Trophoblast cell (in vitro differentiated cells and primary cell): ENCODE measurements around the gene RAB11FIP2.

ENCODE experiments used
- DNase-seq, 2 donors: peaks; one replicate each; pipeline ENCODE4 v3.0.0-alpha.2; 2016
- H2AFZ ChIP-seq: 2 replicates; pipeline ENCODE4 v1.6.1; 2013; ENCODE audit warnings: low read length, moderate library complexity, mild to moderate bottlenecking; ENCODE audit not compliant: insufficient read depth, poor library complexity
- H2AK5ac ChIP-seq: 2 replicates; pipeline ENCODE4 v1.6.1; 2013; ENCODE audit warnings: mild to moderate bottlenecking, low read length
- H2BK120ac ChIP-seq: 2 replicates; pipeline ENCODE4 v1.6.1; 2013; ENCODE audit warnings: low read length, mild to moderate bottlenecking, moderate library complexity; ENCODE audit not compliant: insufficient read depth, poor library complexity
- H2BK12ac ChIP-seq: 2 replicates; pipeline ENCODE4 v1.6.1; 2013; ENCODE audit warnings: mild to moderate bottlenecking, low read length, moderate library complexity
- H2BK5ac ChIP-seq: 2 replicates; pipeline ENCODE4 v1.6.1; 2013; ENCODE audit warnings: low read length, low read depth, moderate library complexity, mild to moderate bottlenecking; ENCODE audit not compliant: poor library complexity
- H3K14ac ChIP-seq: 2 replicates; pipeline ENCODE4 v1.6.1; 2013; ENCODE audit warnings: mild to moderate bottlenecking, low read length
- H3K18ac ChIP-seq: 2 replicates; pipeline ENCODE4 v1.6.1; 2013; ENCODE audit warnings: mild to moderate bottlenecking, low read length
- H3K23ac ChIP-seq: 2 replicates; pipeline ENCODE4 v1.6.1; 2013; ENCODE audit warnings: low read length
- H3K27ac ChIP-seq: 2 replicates; pipeline ENCODE4 v1.5.1; 2013; ENCODE audit warnings: low read depth, mild to moderate bottlenecking, inconsistent platforms, low read length, moderate library complexity
- H3K27me3 ChIP-seq: 2 replicates; pipeline ENCODE4 v1.6.1; 2013; ENCODE audit warnings: inconsistent platforms, mild to moderate bottlenecking, low read length, moderate library complexity; ENCODE audit not compliant: insufficient read depth
- H3K36me3 ChIP-seq, 2 experiments: 1 replicate in 1 of 2; 2 replicates in 1 of 2; pipeline ENCODE4 v1.6.1; 2013; ENCODE audit warnings: low read length in 2 of 2, mild to moderate bottlenecking in 2 of 2, moderate library complexity in 1 of 2; ENCODE audit not compliant: insufficient read depth in 2 of 2, control insufficient read depth in 1 of 2
- H3K4ac ChIP-seq: 2 replicates; pipeline ENCODE4 v1.6.1; 2013; ENCODE audit warnings: low read depth, mild to moderate bottlenecking, low read length, moderate library complexity
- H3K4me1 ChIP-seq, 2 experiments: 1 replicate in 1 of 2; 2 replicates in 1 of 2; pipeline ENCODE4 v1.6.1; 2013; ENCODE audit warnings: low read length in 2 of 2, mild to moderate bottlenecking in 2 of 2, moderate library complexity in 1 of 2; ENCODE audit not compliant: insufficient read depth in 2 of 2, control insufficient read depth in 1 of 2
- H3K4me2 ChIP-seq: 2 replicates; pipeline ENCODE4 v1.6.1; 2013; ENCODE audit warnings: inconsistent platforms, mild to moderate bottlenecking, low read length, moderate library complexity
- H3K4me3 ChIP-seq: 2 replicates; pipeline ENCODE4 v1.5.1; 2013; ENCODE audit warnings: mild to moderate bottlenecking, low read depth, low read length, inconsistent platforms
- H3K79me1 ChIP-seq: one replicate; pipeline ENCODE4 v1.6.1; 2013; ENCODE audit warnings: low read length
- H3K79me2 ChIP-seq: 2 replicates; pipeline ENCODE4 v1.6.1; 2013; ENCODE audit warnings: low read length, mild to moderate bottlenecking; ENCODE audit not compliant: control insufficient read depth, insufficient read depth, poor library complexity
- H3K9ac ChIP-seq: 2 replicates; pipeline ENCODE4 v1.6.1; 2013; ENCODE audit warnings: mild to moderate bottlenecking, low read length
- H3K9me3 ChIP-seq: 2 replicates; pipeline ENCODE4 v1.6.1; 2013; ENCODE audit warnings: low read depth, mild to moderate bottlenecking, control low read depth, inconsistent platforms, low read length; ENCODE audit not compliant: insufficient read depth
- H4K12ac ChIP-seq: 2 replicates; pipeline ENCODE4 v1.6.1; 2013; ENCODE audit warnings: low read depth, mild to moderate bottlenecking, low read length, moderate library complexity
- H4K8ac ChIP-seq: 2 replicates; pipeline ENCODE4 v1.6.1; 2013; ENCODE audit warnings: low read depth, mild to moderate bottlenecking, low read length, moderate library complexity
- H4K91ac ChIP-seq: one replicate; pipeline ENCODE4 v1.6.1; 2013; ENCODE audit warnings: low read depth, mild to moderate bottlenecking, low read length, moderate library complexity
- WGBS: extraction: QIAGEN DNeasy Blood & Tissue Kit; methylation state at CpG from one replicate; pipeline ENCODE4 v1.1.7; 2013; ENCODE audit warnings: missing lambda C conversion rate; ENCODE audit not compliant: insufficient read length, insufficient coverage; ENCODE audit errors: extremely low coverage; 5-methylcytosine and 5-hydroxymethylcytosine counted together

Gene RAB11FIP2

GRCh38 chr10:118020365-118020764 lies 26.4 kb downstream of the RAB11FIP2 start:
- H3K4me3 ChIP-seq, result no peak overlapping the region
- no peaks in the 10 kb centered on the region for H3K27me3 ChIP-seq

GRCh38 chr10:118017850-118018249 lies 28.9 kb downstream of the RAB11FIP2 start:
- H3K27me3 ChIP-seq, result no peaks in the 10 kb centered on the region
- no peaks in the 10 kb centered on the region for H3K79me1 ChIP-seq
- H3K9me3 ChIP-seq, result no peaks in the 10 kb centered on the region
- no peak overlapping the region for H3K27ac ChIP-seq
- no peak overlapping the region for H3K9ac ChIP-seq
- H4K91ac ChIP-seq, result no peak overlapping the region
- H3K79me2 ChIP-seq, result no peaks in the 10 kb centered on the region
- H2BK12ac ChIP-seq, result no peak overlapping the region
- no peak overlapping the region for H2AFZ ChIP-seq
- H4K8ac ChIP-seq, result no peak overlapping the region
- H2AK5ac ChIP-seq, result no peak overlapping the region
- peaks cover 5 to 7% of the 10 kb centered on the region in 2 experiments for H3K4me1 ChIP-seq
- no peak overlapping the region for H2BK5ac ChIP-seq
- peak overlapping the region; percentile 44 for H3K4me2 ChIP-seq
- no peak overlapping the region for H3K14ac ChIP-seq
- H3K4ac ChIP-seq, result no peak overlapping the region
- WGBS, result no CpG with 5 or more reads among the region's 5 CpGs
- peak; percentile 25 to 74 for DNase-seq
- no peak overlapping the region for H4K12ac ChIP-seq
- H3K4me3 ChIP-seq, result no peak overlapping the region
- no peak overlapping the region for H2BK120ac ChIP-seq
- no peak overlapping the region for H3K23ac ChIP-seq
- no peak overlapping the region for H3K18ac ChIP-seq
- H3K36me3 ChIP-seq, result no peaks in the 10 kb centered on the region

More at GRCh38 chr10:118020365-118020764, 26.4 kb downstream of the RAB11FIP2 start:
- Histone ChIP-seq H3K14ac (no peak overlapping the region), H3K79me1 (no peaks in the 10 kb centered on the region), H4K8ac (no peak overlapping the region), H2AK5ac (no peak overlapping the region), H3K9ac (no peak overlapping the region), H3K4me1 (peaks cover 5 to 7% of the 10 kb centered on the region in 2 experiments), H3K4ac (no peak overlapping the region), H3K36me3 (no peaks in the 10 kb centered on the region), H3K4me2 (no peak overlapping the region), H2BK5ac (no peak overlapping the region), H2BK12ac (no peak overlapping the region), H4K91ac (no peak overlapping the region), H3K9me3 (peaks cover 3% of the 10 kb centered on the region), H3K18ac (no peak overlapping the region), H3K23ac (no peak overlapping the region), H4K12ac (no peak overlapping the region), H2AFZ (no peak overlapping the region), H2BK120ac (no peak overlapping the region), H3K27ac (no peak overlapping the region), H3K79me2 (no peaks in the 10 kb centered on the region)
- WGBS, result no CpG with 5 or more reads among the region's 3 CpGs
- DNase-seq, result no peak

DNA sequence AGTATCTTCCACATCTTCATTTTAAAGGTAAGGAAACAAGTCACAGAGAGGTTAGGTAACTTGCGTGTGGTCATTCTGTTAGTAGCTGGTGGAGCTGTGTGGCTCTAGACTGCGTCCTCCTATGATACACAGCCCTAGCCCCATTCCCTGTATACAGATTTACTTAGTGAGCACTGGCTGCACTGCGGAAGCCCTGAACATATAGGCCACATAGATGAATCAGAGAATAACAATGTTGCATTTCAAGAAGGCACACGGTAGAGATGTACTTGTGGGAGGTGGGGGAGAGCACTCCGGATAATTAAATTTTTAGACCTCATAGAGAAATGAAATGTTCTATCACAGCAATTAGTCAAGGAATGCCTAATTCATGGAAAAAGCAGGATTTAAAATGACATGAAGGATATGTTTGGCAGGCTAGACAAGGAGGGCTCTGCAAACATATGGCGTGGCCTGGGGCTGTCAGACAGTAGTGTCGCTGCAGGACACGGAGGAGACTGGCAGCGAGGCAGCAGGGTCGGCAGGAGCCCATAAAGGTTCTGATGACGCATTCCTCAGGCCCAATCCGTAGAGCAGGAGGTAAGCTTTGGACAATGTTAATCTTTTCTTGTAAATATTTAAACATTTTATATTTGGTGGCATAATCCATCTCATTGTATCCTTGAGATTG lies 29.5 kb downstream of the RAB11FIP2 start:
- no peaks in the 10 kb centered on the region for H3K79me2 ChIP-seq
- peak overlapping the region; percentile 77 for H2BK12ac ChIP-seq
- DNase-seq, result peak; percentile 30 to 70
- H2AFZ ChIP-seq, result no peak overlapping the region
- H3K9ac ChIP-seq, result no peak overlapping the region
- H3K27me3 ChIP-seq, result no peaks in the 10 kb centered on the region
- H3K4me3 ChIP-seq, result no peak overlapping the region
- H3K4ac ChIP-seq, result no peak overlapping the region
- no peaks in the 10 kb centered on the region for H3K9me3 ChIP-seq
- no CpG with 5 or more reads among the region's 12 CpGs for WGBS
- no peak overlapping the region for H3K18ac ChIP-seq
- H3K4me1 ChIP-seq, result peaks cover 5 to 7% of the 10 kb centered on the region in 2 experiments
- H3K27ac ChIP-seq, result peak overlapping the region; percentile 8
- peak overlapping the region; percentile 2 for H3K4me2 ChIP-seq
- peak overlapping the region; percentile 57 for H2BK5ac ChIP-seq
- no peaks in the 10 kb centered on the region for H3K79me1 ChIP-seq
- no peak overlapping the region for H4K91ac ChIP-seq
- no peak overlapping the region for H4K12ac ChIP-seq
- H3K14ac ChIP-seq, result peak overlapping the region; percentile 40
- H3K36me3 ChIP-seq, result no peaks in the 10 kb centered on the region
- H4K8ac ChIP-seq, result no peak overlapping the region
- H2BK120ac ChIP-seq, result no peak overlapping the region
- H3K23ac ChIP-seq, result no peak overlapping the region
- no peak overlapping the region for H2AK5ac ChIP-seq

- Histone ChIP-seq H3K4me3 (no peak overlapping the region), H3K79me1 (no peaks in the 10 kb centered on the region), H3K4me2 (no peak overlapping the region), H2BK120ac (no peak overlapping the region), H3K4ac (no peak overlapping the region), H4K8ac (no peak overlapping the region), H3K14ac (no peak overlapping the region), H3K36me3 (no peaks in the 10 kb centered on the region), H4K12ac (no peak overlapping the region), H2BK12ac (no peak overlapping the region), H3K18ac (no peak overlapping the region), H3K9ac (no peak overlapping the region), H4K91ac (no peak overlapping the region), H3K27ac (no peak overlapping the region), H2AK5ac (no peak overlapping the region), H3K4me1 (peaks cover 5 to 7% of the 10 kb centered on the region in 2 experiments), H2AFZ (no peak overlapping the region), H3K27me3 (no peaks in the 10 kb centered on the region), H3K9me3 (no peaks in the 10 kb centered on the region), H2BK5ac (no peak overlapping the region), H3K23ac (peak overlapping the region; percentile 89), H3K79me2 (no peaks in the 10 kb centered on the region)
- DNase-seq, result no peak
Measured at GRCh38 chr10:118012952-118013525, 33.7 kb downstream of the RAB11FIP2 start.
